ENCODE data around the gene ZNF597. TPM values are rescaled to one million over a fixed set of nuclear protein-coding genes. Genes with fewer than 3 reads are reported as not detected.

ZNF597 gene
- total and polyA plus RNA-seq, 10 of the 15 experiments (the other 5 are each of a cell fraction or from before 2014, with no cell fraction given) = 0.80 to 2.8 (median 2.0) TPM

GRCh38 chr16:3443108-3444031, at the start of gene ZNF597, which contains the start of gene NAA60 (continued):
- TF ChIP-seq ZBTB40 (IDR thresholded peaks at IDR 0.05; ENCODE audit: borderline replicate concordance) (peak; percentile 90), DPF2 (IDR thresholded peaks at IDR 0.05) (no peak), CUX1 (IDR thresholded peaks at IDR 0.05; ENCODE audit: insufficient replicate concordance, low read depth, low read length) (no peak), BRCA1 (IDR thresholded peaks at IDR 0.05; ENCODE audit: low read depth, low read length) (no peak), SREBF1 (IDR thresholded peaks at IDR 0.05; ENCODE audit: low read length) (no peak), SREBF2 (IDR thresholded peaks at IDR 0.05; ENCODE audit: low read length) (no peak), KAT2A (conservative IDR thresholded peaks at IDR 0.05; ENCODE audit: control insufficient read depth, low read depth, low read length) (no peak), HSF1 (IDR thresholded peaks at IDR 0.05; ENCODE audit: low read depth, low read length) (no peak), POLR2AphosphoS5 (IDR thresholded peaks at IDR 0.05; ENCODE audit: low read length) (peak; percentile 76), CREM (IDR thresholded peaks at IDR 0.05; ENCODE audit: low read depth) (0 out of 2 replicates have a peak, but pooled peaks have one; percentile 24), CHD2 (IDR thresholded peaks at IDR 0.05; ENCODE audit: borderline replicate concordance, low read depth, low read length) (peak; percentile 74), EGR1 (IDR thresholded peaks at IDR 0.05; ENCODE audit: borderline replicate concordance in 1 of 2, low read depth in 2 of 2, low read length in 2 of 2) (peak in 1 of 2 experiments; percentile 86; a peak in 2 of 3 replicates), ZNF384 (IDR thresholded peaks at IDR 0.05; ENCODE audit: borderline replicate concordance, low read depth, low read length) (no peak), POLR2AphosphoS2 (IDR thresholded peaks at IDR 0.05; ENCODE audit: low read depth, low read length) (no peak), ZSCAN29 (IDR thresholded peaks at IDR 0.05) (no peak), WRNIP1 (IDR thresholded peaks at IDR 0.05; ENCODE audit: borderline replicate concordance, low read depth, low read length) (no peak), PKNOX1 (IDR thresholded peaks at IDR 0.05) (no peak)
